Measurements from ENCODE around the gene EXOC3L4.

EXOC3L4 gene

DNA sequence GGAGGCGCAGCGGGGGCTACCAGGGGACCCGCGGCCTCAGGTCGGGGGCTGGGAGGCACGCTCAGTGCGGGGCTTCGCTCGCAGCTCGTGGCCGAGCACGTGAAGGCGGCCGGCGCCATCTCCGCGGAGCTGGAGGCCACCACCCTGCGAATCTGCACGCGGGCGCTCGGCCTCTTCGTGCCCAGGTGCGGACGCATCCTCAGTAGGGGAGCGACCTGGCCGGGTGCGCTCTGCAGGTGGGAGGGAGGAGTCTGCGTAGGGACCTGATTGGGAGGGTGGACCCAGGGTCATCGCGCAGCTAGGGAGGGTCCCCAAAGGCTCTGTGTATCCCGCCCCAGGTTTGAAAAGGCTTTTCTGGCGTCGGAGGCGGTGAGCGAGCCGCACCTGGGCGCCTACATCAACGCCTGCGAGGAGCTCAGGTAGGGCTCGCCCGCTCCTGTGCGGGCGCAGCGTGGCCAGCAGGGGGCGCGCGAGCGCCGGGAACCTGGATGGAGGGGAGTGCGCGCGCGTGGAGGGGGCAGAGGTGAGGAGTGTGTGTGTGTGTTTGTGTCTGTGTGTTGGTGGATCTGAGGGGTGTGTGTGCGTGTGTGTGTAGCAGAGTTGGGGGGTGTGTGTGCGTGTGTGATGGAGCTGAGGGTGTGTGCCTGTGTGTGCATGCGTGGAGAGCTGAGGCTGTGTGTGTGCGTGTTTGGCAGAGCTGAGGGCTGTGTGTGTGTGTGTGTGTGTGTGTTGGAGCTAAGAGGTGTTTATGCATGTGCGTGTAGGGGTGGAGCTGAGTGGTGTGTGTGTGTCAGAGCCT is 10.3 kb downstream of the EXOC3L4 start:
- peak; percentile 99 for TF ChIP-seq CTCF (IDR thresholded peaks at IDR 0.05; ENCODE audit: poor library complexity, severe bottlenecking)
- peak; percentile 76 for ATAC-seq (ENCODE audit: low read depth)

DNA sequence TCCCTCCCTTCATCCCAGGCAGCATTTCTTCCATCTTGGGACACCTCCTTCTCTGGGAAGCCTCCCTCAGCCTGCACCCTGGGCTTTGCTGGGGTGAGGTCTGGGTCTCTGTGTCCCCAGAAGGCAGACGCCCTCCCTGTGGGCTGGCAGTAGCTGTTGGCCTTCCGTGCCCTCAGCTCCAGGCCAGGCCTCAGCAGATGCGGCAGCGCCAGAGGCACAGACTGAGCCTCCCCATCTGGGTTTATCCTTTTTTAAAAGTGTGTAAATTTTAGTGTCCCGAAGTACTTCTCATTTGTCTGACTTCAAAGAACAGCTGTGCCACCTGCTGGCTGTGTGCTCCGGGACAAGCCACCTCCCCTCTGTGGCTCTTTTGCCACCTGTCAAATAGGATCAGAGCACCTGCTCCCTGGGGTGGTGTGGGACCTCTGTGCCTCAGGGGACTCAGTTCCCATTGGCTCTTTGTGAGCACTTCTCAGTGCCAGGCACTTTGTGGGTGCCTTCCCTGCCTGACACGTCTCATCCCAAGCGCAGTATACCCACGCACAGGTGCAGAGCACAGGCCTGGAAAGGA is 11.1 kb downstream of the EXOC3L4 start:
- H3K27ac ChIP-seq (ENCODE audit: poor library complexity, severe bottlenecking), result no peak overlapping the region
- H3K36me3 ChIP-seq (ENCODE audit: low read depth), result no peaks in the 10 kb centered on the region
- H3K4me1 ChIP-seq (ENCODE audit: insufficient read depth, poor library complexity, severe bottlenecking), result peaks cover 16% of the 10 kb centered on the region
- H3K4me3 ChIP-seq (ENCODE audit: severe bottlenecking), result no peak overlapping the region
- DNase-seq (ENCODE audit: low spot score) (no peak), ATAC-seq (ENCODE audit: low read depth) (no peak)
- peaks cover 24% of the 10 kb centered on the region for H3K27me3 ChIP-seq (ENCODE audit: insufficient read depth, poor library complexity, severe bottlenecking)
- no peaks in the 10 kb centered on the region for H3K9me3 ChIP-seq (ENCODE audit: severe bottlenecking)
- TF ChIP-seq CTCF (IDR thresholded peaks at IDR 0.05; ENCODE audit: poor library complexity, severe bottlenecking), result no peak

More for the DNA sequence above, 10.3 kb downstream of the EXOC3L4 start:
- peaks cover 24% of the 10 kb centered on the region for H3K27me3 ChIP-seq (ENCODE audit: insufficient read depth, poor library complexity, severe bottlenecking)
- H3K36me3 ChIP-seq (ENCODE audit: low read depth), result no peaks in the 10 kb centered on the region
- H3K4me1 ChIP-seq (ENCODE audit: insufficient read depth, poor library complexity, severe bottlenecking), result peaks cover 8% of the 10 kb centered on the region
- no peaks in the 10 kb centered on the region for H3K9me3 ChIP-seq (ENCODE audit: severe bottlenecking)
- no peak for DNase-seq (ENCODE audit: low spot score)
- no peak overlapping the region for H3K4me3 ChIP-seq (ENCODE audit: severe bottlenecking)
- H3K27ac ChIP-seq (ENCODE audit: poor library complexity, severe bottlenecking), result no peak overlapping the region

DNA sequence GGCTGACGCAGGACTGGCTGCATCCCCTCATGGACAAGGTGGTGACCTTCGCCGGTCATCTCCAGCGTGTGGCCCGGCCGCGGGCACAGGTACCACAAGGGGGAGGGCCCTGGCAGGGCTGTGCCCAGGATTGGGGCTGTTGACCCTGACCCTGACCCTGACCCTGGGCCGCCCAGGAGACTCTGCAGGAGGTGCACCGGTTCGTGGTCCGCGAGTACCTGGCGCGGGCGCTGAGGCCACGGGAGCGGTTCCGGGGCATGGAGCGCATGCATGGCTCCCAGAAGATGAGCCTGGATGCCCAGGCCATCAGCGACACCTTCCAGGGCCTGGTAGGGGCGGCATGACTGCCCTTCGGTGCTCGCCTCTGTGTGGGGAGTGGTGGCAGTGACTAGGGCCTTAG is 12.9 kb downstream of the EXOC3L4 start:
- Histone ChIP-seq H3K27me3 (ENCODE audit: insufficient read depth, poor library complexity, severe bottlenecking) (peaks cover 23% of the 10 kb centered on the region), H3K36me3 (ENCODE audit: low read depth) (no peaks in the 10 kb centered on the region), H3K27ac (ENCODE audit: poor library complexity, severe bottlenecking) (no peak overlapping the region), H3K4me1 (ENCODE audit: insufficient read depth, poor library complexity, severe bottlenecking) (peaks cover 24% of the 10 kb centered on the region), H3K9me3 (ENCODE audit: severe bottlenecking) (no peaks in the 10 kb centered on the region), H3K4me3 (ENCODE audit: severe bottlenecking) (no peak overlapping the region)
- ATAC-seq (ENCODE audit: low read depth), result no peak
- TF ChIP-seq CTCF (IDR thresholded peaks at IDR 0.05; ENCODE audit: poor library complexity, severe bottlenecking), result no peak
- DNase-seq (ENCODE audit: low spot score), result no peak

DNA sequence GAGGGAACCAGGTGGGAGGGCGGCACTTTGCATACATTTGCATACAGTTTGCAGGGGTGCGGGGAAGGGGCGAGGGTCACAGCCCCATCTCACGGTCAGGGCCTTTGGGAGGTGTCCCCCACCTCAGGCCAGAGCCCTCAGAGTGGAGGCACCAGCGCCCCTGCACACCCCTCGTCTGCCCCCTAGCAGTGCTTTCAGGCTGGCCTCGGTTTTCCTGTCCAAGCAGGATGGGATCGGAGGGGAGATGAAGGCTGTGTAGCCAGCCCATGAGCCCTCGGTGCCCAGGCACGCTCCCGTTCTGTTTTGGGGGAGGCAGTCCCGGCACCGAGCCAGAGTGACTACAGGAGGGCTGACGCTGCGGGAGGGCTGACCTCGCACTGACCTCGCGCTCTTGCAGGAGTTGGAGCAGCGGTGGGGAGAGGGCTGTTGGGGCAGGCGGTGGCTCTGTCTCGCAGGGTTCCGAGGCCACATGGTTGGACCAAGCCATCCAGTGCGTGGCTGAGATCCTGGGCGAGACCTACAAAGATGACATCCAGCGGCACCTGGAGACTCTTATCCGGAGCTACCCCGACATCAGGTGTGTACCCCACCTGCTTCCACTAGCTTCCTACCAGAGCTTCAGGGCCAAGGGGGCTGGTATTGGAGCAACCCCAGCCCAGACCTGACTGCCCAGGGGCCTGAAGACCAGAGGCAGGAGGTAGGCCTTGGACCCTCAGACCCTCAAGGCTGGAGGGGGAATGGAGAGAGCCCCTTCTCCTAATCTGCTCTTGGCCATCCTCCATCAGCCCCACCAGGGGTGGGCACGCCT is 13.6 kb downstream of the EXOC3L4 start:
- H3K27me3 ChIP-seq (ENCODE audit: insufficient read depth, poor library complexity, severe bottlenecking), result peaks cover 16% of the 10 kb centered on the region

More for the DNA sequence above, 13.6 kb downstream of the EXOC3L4 start:
- DNase-seq (ENCODE audit: low spot score), result no peak
- no peak for TF ChIP-seq CTCF (IDR thresholded peaks at IDR 0.05; ENCODE audit: poor library complexity, severe bottlenecking)
- H3K36me3 ChIP-seq (ENCODE audit: low read depth), result no peaks in the 10 kb centered on the region
- H3K4me1 ChIP-seq (ENCODE audit: insufficient read depth, poor library complexity, severe bottlenecking), result peaks cover 24% of the 10 kb centered on the region
- ATAC-seq (ENCODE audit: low read depth), result no peak
- H3K27ac ChIP-seq (ENCODE audit: poor library complexity, severe bottlenecking), result peak overlapping the region; percentile 29
- H3K4me3 ChIP-seq (ENCODE audit: severe bottlenecking), result no peak overlapping the region
- no peaks in the 10 kb centered on the region for H3K9me3 ChIP-seq (ENCODE audit: severe bottlenecking)
